GM18498 (cell line): ENCODE results near the gene FREY1.

Experiments
- ATAC-seq: cut with Tn5 transposase; IDR thresholded peaks from one replicate; pipeline ENCODE4 v1.9.1; 2021; ENCODE audit warnings: mild to moderate bottlenecking, moderate library complexity; ENCODE audit not compliant: unreplicated experiment

FREY1 gene

GRCh38 chr11:45929486-45930030 lies 22.5 kb upstream of the FREY1 start:
- peak; percentile 12 for ATAC-seq

- ATAC-seq: no peak
Observed at GRCh38 chr11:45928535-45929215, 21.6 kb upstream of the FREY1 start.

GRCh38 chr11:45927684-45928413 lies 20.8 kb upstream of the FREY1 start:
- ATAC-seq: no peak

- ATAC-seq: no peak
Observed at GRCh38 chr11:45927332-45927683, 20.2 kb upstream of the FREY1 start.

DNA sequence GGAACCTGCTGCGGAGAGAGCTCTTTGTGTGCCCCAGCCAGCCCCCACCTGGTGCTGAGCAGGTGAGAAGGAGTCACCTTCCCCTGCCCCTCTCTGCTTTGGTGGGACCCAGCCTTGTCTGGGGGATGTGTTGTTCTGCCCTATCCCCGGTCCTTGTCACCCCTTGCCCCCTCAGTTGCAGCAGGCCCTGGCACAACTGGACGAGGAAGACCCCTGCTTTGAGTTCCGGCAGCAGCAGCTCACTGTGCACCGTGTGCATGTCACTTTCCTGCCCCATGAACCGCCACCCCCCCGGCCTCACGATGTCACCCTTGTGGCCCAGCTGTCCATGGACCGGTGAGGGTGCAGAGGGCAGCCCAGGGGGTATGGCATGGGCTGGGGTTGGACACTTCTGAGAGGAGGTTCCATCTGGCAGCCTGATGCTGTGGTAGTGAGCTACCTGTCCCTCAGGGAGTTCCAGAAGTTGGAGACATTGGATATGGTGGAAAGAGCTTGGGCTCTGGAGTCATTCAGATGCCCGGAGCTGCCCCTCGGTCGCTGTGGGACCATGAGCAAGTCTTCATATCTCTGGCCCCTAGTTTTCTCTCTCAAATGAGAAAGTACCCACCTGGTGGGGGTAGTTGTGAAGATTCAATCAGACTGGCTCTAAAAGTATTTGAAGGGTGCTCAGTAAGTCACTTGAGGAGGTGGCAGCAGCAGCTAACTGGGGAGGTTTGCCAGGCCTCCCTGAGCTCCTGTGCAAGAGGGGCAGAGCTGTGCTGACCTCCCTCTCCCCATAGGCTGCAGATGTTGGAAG lies 19.7 kb upstream of the FREY1 start:
- no peak for ATAC-seq

DNA sequence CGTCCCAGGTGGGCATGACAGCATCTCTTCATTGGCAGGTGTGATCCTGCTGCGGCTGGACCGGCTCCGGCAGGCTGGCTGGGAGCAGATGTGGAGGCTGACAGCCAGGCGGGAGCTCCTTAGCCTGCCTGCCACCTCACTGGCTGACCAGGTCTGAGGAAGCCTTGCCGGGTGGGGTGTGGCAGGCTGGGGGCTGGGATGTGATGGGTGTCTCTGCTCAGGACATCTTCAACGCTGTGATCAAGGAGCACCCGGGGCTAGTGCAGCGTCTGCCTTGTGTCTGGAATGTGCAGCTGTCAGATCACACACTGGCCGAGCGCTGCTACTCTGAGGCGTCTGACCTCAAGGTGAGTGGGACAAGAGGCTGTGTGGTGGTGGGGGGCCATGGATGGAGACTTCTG lies 18.9 kb upstream of the FREY1 start:
- no peak for ATAC-seq

DNA sequence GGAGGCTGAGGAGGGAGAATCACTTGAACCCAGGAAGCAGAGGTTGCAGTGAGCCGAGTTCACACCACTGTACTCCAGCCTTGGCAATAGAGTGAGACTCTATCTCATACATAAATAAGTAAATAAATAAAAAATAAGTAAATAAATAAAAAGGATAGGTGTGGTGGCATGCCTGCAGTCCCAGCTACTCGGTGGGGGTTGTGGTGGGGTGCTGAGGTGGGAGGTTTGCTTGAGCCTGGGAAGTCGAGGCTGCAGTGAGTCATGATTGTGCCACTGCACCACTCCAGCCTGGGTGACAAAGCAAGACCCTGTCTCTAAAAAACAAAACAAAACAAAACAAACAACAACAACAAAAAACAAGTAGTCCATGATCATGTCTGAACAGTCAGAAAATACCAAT lies 18.5 kb upstream of the FREY1 start:
- ATAC-seq: no peak

GRCh38 chr11:45924927-45925326 lies 17.9 kb upstream of the FREY1 start:
- no peak for ATAC-seq

DNA sequence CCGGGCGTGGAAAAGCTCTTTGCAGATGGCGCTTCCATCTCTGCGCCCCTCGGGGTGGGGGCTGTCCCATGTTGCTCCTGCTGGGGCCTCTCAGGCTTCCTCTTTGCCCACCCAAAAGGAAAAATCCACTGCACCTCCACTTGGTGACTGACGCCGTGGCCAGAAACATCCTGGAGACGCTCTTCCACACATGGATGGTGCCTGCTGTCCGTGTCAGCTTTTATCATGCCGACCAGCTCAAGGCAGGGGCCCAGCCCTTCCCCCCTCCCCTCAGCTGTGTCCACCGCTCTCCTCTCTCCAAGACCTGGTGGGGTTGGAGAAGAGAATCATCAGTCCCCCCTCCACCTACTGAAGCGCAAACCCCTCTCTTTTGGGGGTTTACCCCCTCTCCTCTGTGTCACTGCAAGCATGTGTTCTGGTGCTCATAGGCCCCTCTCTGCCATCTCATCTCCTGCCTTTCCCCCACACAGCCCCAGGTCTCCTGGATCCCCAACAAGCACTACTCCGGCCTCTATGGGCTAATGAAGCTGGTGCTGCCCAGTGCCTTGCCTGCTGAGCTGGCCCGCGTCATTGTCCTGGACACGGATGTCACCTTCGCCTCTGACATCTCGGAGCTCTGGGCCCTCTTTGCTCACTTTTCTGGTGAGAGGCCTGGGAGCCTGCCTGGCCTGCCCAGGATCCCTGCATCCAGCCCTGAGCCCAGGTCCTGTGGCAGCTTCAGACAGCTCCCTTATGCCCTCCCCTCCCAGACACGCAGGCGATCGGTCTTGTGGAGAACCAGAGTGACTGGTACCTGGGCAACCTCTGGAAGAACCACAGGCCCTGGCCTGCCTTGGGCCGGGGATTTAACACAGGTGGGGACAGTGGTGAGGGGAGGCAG lies 17.2 kb upstream of the FREY1 start:
- no peak for ATAC-seq

DNA sequence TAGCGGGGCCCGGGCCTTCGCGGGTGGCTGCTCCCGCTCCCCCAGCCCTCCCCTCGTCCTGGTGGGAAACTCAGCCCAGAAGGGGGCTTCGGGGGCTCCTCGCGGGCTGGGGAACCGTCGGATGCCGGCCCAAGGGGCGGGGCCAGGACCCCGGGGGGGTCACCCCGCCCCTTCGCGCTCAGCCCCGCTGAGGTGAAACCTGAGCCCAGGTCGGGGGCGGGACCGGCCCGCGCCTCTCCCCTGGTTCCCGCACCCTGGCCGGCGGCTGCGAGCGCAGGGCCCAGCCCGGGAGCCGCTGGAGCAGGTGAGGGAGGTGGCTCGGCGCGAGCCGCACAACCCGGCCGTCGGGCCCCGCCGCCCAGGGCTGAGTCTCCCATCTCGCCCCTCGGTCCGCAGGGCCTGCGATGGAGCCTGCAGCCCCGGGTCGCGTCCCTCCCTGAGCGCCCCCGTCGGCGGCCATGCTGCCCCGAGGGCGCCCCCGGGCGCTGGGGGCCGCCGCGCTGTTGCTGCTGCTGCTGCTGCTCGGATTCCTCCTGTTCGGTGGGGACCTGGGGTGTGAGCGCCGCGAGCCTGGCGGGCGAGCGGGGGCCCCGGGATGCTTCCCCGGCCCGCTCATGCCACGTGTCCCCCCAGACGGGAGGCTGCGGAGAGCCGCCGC lies 15.5 kb upstream of the FREY1 start, which contains the start of gene LARGE2:
TSS of gene LARGE2 (plus strand) at position 232 of the 658 bp plus-strand sequence. CDS start at position 459, 227 bp downstream.
- ATAC-seq: no peak

DNA sequence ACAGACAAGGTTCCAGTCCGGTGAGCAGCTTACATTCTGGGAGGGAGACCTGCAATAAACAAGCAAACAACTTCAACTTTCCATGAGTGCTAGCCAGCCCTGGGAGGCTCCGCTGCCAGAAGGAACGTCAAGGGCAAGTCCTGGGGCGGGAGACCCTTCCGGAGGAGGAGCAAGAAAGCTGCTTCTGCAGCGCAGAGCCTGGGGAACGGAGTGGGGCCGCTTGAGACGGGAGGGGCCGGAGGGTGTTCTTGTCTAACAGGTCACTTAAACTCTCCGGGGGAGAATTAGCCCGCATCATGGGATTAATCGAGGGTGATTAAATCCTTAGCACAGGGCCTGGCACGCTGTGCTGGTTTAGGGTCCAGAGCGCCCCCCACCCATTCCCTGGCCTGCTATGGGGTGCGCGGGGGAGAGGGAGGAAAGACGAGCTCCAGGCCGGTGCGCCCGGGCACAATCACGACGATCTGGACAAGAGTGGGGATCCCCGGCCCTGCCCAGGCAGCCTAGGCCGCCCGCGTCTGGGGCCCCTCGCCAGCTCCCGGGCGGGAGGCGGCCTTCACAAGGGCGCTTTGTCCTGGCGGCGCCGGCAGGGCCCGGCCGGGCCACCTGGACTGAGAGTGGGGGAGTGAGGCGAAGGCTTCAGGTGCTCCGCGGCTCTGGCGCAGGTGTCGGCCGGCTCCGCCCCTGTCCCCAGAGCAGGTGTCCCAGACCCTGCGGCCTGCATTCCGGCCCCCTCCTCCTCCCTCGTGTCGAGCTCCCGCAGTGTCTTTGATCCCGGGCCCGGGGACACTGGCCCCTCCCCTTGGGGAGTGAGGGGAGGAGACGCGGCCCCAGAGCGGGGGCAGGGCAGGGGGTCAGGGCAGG lies 14.7 kb upstream of the FREY1 start:
- no peak for ATAC-seq

GRCh38 chr11:45920531-45921477 lies 13.7 kb upstream of the FREY1 start:
- no peak for ATAC-seq

DNA sequence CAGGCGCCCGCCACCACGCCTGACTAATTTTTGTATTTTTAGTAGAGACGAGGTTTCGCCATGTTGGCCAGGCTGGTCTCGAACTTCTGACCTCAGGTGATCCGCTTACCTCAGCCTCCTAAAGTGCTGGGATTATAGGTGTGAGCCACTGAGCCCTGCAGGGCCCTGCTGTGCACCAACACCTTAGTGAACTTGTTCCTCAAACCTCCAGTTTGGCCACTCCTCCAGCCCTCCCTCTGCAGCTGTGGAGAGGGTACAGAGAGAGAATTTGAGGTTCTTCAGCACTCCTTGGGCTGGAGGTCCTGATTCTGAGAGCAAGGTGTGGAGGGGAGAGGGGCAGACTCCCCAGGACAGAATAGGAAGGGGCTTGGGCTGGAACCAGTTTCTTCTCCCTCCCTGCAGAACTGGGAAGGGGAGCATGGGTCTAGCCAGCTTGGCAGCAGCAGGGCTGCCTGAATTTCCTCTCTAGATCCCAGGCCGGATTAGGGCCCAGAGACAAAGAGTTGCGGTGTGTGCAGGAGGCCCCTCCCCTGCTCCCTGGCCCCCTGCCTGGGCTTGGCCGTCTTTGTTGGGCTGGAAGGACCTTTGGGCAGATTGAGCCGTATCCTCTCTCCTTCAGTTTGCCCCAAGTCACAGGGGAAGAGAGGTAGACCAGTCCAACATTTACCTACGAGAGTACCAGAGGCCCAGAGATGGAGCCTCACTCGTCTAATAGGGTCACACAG lies 12.9 kb upstream of the FREY1 start:
- no peak for ATAC-seq

DNA sequence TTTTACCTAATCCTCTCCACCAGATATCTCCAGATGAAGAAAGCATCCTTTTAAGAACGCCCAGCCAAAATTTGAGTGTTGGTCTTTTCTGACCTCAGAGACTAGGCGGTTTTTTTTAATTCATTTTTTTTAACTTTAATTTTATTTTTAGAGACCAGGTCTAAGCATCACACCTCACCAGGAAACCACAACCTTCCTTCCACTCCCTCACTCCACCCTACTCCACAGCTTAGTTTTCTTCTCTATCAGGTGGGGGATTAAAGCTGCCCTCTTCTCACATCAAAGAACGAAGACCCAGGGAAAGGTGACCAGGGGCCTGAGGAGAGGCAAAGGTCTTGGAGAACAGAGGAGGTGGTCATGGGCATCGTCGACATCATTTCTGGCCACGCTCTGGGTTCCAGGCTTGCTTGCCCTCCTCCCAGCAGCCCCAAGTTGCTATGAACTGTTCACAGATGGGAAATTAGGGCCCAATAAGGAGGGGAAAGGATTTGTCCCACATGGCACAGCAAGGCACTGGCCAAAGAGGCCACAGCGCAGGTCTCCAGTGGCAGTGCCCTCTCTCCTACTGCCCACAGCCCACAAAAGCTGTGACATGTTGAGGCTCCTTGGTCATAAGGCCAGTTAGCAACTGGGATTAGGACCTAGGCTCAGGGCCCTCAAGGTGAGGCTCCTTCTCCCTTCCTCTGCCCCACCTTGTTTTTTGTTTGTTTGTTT lies 12.0 kb upstream of the FREY1 start:
- ATAC-seq: no peak

DNA sequence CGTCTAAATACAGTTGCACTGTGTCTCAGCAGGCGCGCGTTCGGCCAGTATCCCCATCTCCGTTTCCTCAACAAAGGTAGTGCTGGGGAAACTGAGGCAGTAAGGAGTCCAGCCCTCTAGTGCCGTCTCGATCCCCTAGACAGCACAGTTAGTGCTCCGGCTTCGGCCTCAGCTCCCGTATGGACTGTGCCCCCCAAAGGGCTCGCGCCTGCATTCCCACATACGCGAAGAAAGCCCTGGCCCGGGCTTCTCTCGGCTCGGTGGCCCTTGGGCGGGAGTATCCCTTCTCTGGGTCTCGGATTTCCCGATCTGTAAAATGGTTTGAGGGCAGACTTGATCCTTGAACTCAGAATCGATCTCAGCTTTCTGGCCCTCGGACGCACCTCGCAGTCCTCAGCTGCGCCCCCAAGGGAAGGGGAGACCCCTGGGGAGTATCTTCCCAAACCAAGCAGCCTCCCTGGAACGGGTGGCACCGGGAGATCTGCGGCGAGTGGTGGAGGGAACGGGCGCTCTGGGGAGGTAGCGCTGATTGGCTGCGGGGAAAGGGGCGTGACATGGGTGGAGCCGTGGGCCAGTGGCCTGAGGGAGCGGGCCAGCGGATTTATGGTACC lies 11.4 kb upstream of the FREY1 start:
- peak; percentile 39 for ATAC-seq

DNA sequence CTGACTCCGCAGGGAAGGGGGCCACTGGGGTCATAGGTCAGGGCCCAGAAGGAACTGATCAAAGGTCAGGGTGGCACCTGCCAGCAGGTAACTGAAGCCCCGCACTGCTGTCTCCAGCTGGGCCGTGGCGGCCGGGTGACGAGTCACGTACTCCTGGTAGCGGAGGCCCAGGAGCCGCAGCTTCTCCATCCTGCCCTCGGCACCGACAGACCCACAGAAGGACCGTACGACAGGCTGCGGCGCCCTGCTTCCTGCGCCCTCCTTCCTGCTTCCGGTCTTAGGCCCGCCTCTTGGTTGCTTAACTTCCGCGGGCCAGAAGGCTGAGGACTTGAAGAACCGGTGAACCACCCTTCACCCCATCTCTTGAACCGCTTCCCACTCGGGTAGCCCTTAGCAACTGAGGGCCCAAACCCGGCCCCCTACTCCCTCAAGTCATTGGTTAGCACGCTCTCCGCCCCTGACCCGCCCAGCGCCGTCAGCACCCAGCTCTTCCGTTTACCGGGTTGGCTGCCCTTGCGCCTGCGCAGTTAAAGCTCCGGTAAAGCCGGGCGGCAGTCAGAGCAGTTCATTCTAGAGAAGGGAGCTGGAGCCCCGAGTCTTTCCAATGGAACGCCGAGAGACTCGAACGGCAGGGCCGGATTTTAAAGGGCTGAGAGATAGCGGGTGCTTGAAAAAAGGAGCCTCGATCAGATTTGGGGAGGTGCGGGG lies 10.7 kb upstream of the FREY1 start, which contains the start of gene PEX16:
TSS of gene PEX16 (minus strand) at position 255 of the 708 bp plus-strand sequence. CDS start at position 189, 66 bp downstream.
- ATAC-seq: peak; percentile 91
